ENCODE measurements around the gene LHPP. TPM values are rescaled to one million over a fixed set of nuclear protein-coding genes. Genes with fewer than 3 reads are reported as not detected.

The LHPP gene
- total RNA-seq, 1 experiment from 2014 or later: 6.6 TPM

DNA sequence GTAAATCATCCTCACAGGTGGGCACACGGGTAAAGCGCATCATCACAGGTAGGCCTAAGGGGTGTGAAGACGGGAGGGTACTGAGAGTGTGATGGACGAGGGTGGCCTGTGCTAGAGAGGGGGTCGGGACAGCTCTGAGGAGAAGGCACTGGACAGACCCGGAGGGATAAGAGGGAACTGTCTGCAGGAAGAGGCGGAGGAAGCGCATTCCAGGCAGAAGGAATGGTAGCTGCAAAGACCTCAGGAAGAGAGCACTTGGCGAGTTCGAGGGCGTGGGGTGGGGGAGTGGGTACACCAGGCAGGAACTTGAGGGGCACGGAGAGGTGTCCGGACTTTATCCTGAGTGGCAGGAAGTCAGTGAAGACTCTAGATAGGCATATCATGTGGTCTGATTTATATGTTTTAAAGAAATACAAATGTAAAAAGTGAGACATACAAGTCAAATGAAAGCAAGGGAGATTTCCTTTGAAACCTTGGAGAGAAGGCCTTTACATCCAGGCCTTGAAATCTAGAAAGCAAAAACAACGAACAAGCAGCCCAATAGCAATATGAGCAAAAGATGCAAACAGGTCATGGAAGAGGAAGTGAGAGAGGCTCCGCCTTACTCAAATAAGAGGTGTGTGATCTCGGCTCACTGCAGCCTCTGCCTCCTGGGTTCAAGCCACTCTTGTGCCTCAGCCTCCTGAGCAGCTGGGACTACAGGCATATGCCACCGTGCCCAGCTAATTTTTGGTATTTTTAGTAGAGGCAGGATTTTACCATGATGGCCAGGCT lies 3.6 kb downstream of the LHPP start:
- TF ChIP-seq EZH2 (IDR thresholded peaks at IDR 0.05; ENCODE audit: low read length, unreplicated experiment) (no peak), EZH2phosphoT487 (IDR thresholded peaks at IDR 0.05; ENCODE audit: borderline replicate concordance, low read length) (no peak)
- TF ChIP-seq, protein P1, sequence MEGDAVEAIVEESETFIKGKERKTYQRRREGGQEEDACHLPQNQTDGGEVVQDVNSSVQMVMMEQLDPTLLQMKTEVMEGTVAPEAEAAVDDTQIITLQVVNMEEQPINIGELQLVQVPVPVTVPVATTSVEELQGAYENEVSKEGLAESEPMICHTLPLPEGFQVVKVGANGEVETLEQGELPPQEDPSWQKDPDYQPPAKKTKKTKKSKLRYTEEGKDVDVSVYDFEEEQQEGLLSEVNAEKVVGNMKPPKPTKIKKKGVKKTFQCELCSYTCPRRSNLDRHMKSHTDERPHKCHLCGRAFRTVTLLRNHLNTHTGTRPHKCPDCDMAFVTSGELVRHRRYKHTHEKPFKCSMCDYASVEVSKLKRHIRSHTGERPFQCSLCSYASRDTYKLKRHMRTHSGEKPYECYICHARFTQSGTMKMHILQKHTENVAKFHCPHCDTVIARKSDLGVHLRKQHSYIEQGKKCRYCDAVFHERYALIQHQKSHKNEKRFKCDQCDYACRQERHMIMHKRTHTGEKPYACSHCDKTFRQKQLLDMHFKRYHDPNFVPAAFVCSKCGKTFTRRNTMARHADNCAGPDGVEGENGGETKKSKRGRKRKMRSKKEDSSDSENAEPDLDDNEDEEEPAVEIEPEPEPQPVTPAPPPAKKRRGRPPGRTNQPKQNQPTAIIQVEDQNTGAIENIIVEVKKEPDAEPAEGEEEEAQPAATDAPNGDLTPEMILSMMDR (conservative IDR thresholded peaks at IDR 0.05; ENCODE audit: low read depth, low read length): no peak
- H3K36me3 ChIP-seq (ENCODE audit: low read depth, low read length): no peaks in the 10 kb centered on the region
- DNase-seq (no peak), ATAC-seq (no peak)
- BruUV-seq (replicated peaks): no TSS peak
- H3K9ac ChIP-seq (ENCODE audit: low read length): no peak overlapping the region
- no peak overlapping the region for H3K27ac ChIP-seq (ENCODE audit: low read length)
- ChIA-PET CTCF (no interaction called here), POLR2A (ENCODE audit: unreplicated experiment) (no interaction called here)
- H2AFZ ChIP-seq (ENCODE audit: low read length): no peak overlapping the region
- no peaks in the 10 kb centered on the region for H3K9me3 ChIP-seq (ENCODE audit: low read length)
- H3K4me1 ChIP-seq (ENCODE audit: insufficient read depth, low read length): no peaks in the 10 kb centered on the region
- no peaks in the 10 kb centered on the region for H3K27me3 ChIP-seq (ENCODE audit: low read length)
- no peak overlapping the region for H3K4me2 ChIP-seq (ENCODE audit: low read length)
- H3K4me3 ChIP-seq (ENCODE audit: low read length): no peak overlapping the region
- H4K20me1 ChIP-seq (ENCODE audit: low read length): no peaks in the 10 kb centered on the region
- no peaks in the 10 kb centered on the region for H3F3A ChIP-seq (ENCODE audit: low read length, unreplicated experiment)
- H3K9me2 ChIP-seq (replicated peaks; ENCODE audit: low read length): no peaks in the 10 kb centered on the region
- 0 out of 2 replicates have a peak, but pooled peaks cover 5% of the 10 kb centered on the region for H3K79me2 ChIP-seq (ENCODE audit: low read length)
- intact Hi-C loops (cut with micrococcal nuclease): no loop called here

DNA sequence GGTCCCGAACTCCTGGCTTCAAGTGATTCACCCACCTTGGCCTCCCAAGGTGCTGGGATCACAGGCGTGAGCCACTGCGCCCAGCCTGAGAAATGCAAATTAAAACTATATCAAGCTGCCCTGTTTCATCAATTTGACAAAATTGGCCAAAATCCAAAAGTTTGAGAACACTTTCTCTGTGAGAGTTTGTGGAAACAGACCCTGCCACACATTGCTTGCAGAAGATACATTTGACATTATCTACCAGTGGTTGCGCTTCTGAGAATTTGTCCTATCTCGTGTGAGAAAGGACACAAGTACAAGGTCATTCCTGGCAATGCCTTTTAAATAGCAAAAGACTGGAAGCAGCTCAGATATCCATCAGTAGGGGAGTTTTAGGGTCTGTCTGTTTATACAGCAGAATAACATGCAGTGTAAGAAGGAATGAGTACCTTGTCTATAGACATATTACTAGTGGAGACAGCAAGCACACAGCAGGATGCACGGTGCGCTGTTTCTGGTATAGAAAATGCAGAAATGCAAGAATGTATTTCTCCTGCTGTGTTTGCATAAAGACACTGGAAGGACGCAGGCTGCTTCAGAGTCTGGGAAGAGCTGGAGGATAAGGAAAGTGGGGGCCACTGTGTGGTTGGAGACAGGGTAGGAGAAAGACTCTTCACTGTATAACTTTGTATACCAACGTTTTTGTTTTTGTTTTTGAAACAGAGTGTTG lies 4.3 kb downstream of the LHPP start:
- Histone ChIP-seq H3K36me3 (ENCODE audit: low read depth, low read length) (no peaks in the 10 kb centered on the region), H3K9me3 (ENCODE audit: low read length) (no peaks in the 10 kb centered on the region), H3K4me2 (ENCODE audit: low read length) (no peak overlapping the region), H3F3A (ENCODE audit: low read length, unreplicated experiment) (no peaks in the 10 kb centered on the region), H3K9ac (ENCODE audit: low read length) (no peak overlapping the region), H3K79me2 (ENCODE audit: low read length) (0 out of 2 replicates have a peak, but pooled peaks cover 5% of the 10 kb centered on the region), H2AFZ (ENCODE audit: low read length) (no peak overlapping the region), H3K4me3 (ENCODE audit: low read length) (no peak overlapping the region), H3K27ac (ENCODE audit: low read length) (no peak overlapping the region), H3K27me3 (ENCODE audit: low read length) (no peaks in the 10 kb centered on the region), H4K20me1 (ENCODE audit: low read length) (no peaks in the 10 kb centered on the region), H3K4me1 (ENCODE audit: insufficient read depth, low read length) (no peaks in the 10 kb centered on the region), H3K9me2 (replicated peaks; ENCODE audit: low read length) (no peaks in the 10 kb centered on the region)
- no TSS peak for BruUV-seq (replicated peaks)
- CTCF ChIA-PET: no interaction called here
- intact Hi-C loops (cut with micrococcal nuclease): no loop called here
- POLR2A ChIA-PET (ENCODE audit: unreplicated experiment): no interaction called here
- TF ChIP-seq EZH2phosphoT487 (IDR thresholded peaks at IDR 0.05; ENCODE audit: borderline replicate concordance, low read length): no peak
- TF ChIP-seq, protein P1 (conservative IDR thresholded peaks at IDR 0.05; ENCODE audit: low read depth, low read length): no peak
- TF ChIP-seq EZH2 (IDR thresholded peaks at IDR 0.05; ENCODE audit: low read length, unreplicated experiment): no peak
- ATAC-seq (no peak), DNase-seq (no peak)

DNA sequence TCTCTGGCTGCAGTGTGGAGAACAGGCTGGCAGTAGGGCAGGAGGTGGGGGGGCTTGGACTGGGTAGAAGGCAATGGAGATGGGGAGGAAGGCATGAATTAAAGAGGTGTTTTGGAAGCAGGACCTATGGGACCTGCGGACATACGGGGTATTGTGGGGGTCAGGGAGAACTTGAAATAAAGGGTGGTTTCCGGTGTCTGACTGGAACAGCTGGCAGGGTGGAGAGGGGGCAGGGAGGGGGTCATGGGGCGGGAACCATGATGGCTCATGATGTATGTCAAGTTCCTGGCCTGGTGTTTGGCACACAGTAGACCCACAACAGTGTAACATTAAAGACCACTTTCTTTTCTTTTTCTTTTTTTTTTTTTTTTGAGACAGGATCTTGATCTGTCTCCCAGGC lies 5.5 kb downstream of the LHPP start:
- ChIA-PET CTCF (no interaction called here), POLR2A (ENCODE audit: unreplicated experiment) (no interaction called here)
- DNase-seq (no peak), ATAC-seq (no peak)
- Histone ChIP-seq H3K27me3 (ENCODE audit: low read length) (no peaks in the 10 kb centered on the region), H3K4me2 (ENCODE audit: low read length) (no peak overlapping the region), H2AFZ (ENCODE audit: low read length) (no peak overlapping the region), H3K79me2 (ENCODE audit: low read length) (0 out of 2 replicates have a peak, but pooled peaks cover 4% of the 10 kb centered on the region), H3K9ac (ENCODE audit: low read length) (no peak overlapping the region), H3K27ac (ENCODE audit: low read length) (no peak overlapping the region), H3K36me3 (ENCODE audit: low read depth, low read length) (no peaks in the 10 kb centered on the region), H3F3A (ENCODE audit: low read length, unreplicated experiment) (no peaks in the 10 kb centered on the region), H4K20me1 (ENCODE audit: low read length) (no peaks in the 10 kb centered on the region), H3K4me3 (ENCODE audit: low read length) (no peak overlapping the region), H3K4me1 (ENCODE audit: insufficient read depth, low read length) (no peaks in the 10 kb centered on the region), H3K9me2 (replicated peaks; ENCODE audit: low read length) (no peaks in the 10 kb centered on the region), H3K9me3 (ENCODE audit: low read length) (no peaks in the 10 kb centered on the region)
- intact Hi-C loops (cut with micrococcal nuclease): no loop called here
- BruUV-seq (replicated peaks): no TSS peak
- TF ChIP-seq EZH2phosphoT487 (IDR thresholded peaks at IDR 0.05; ENCODE audit: borderline replicate concordance, low read length): no peak
- TF ChIP-seq EZH2 (IDR thresholded peaks at IDR 0.05; ENCODE audit: low read length, unreplicated experiment): no peak
- TF ChIP-seq, protein P1 (conservative IDR thresholded peaks at IDR 0.05; ENCODE audit: low read depth, low read length): no peak
